Tibial nerve (tissue), 4 donors: ENCODE results near the gene TMEM178B.

ENCODE experiments used
- EP300 ChIP-seq, 2 donors: sonication (generic); formaldehyde crosslinking; IDR thresholded peaks; one replicate each; pipeline ENCODE4 v1.6.1; 2017; ENCODE audit warnings: antibody characterized with exemption in 2 of 2, mild to moderate bottlenecking in 1 of 2
- POLR2A ChIP-seq, 2 donors: fragments of 450-650 bp; IDR thresholded peaks; one replicate each; pipeline ENCODE4 v1.6.1; 2017; ENCODE audit warnings: antibody characterized with exemption in 2 of 2, mild to moderate bottlenecking in 2 of 2, moderate library complexity in 2 of 2
- TF ChIP-seq, protein P1 (sequence below), 5 experiments: fragments of 200-600 bp in 3 of 5; fragments of 450-650 bp in 2 of 5; sonication (generic) in 3 of 5; IDR thresholded peaks; one replicate each; pipeline ENCODE4 v1.5.1; 2016 to 2019; ENCODE audit warnings: antibody characterized with exemption in 5 of 5, mild to moderate bottlenecking in 3 of 5, moderate library complexity in 2 of 5

DNA sequence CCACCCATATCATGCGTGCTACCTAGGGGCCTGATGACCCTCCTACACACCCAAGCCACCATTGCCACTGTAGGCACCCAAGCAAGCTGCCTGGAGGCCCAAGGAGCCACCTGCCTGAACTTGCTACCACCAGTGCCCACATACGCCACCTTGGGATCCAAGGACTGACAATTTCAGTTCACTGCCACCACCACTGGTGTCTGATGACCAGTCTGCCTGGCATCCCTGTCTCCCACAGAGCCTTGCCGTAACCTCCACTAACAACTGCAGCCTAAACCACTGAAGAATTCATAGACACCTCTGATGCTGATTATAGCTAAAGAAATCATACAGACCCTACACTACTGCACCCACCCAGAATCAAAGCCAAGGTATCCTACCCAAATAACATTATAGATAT, 58.8 kb downstream of the TMEM178B start:
- TF ChIP-seq, protein P1, sequence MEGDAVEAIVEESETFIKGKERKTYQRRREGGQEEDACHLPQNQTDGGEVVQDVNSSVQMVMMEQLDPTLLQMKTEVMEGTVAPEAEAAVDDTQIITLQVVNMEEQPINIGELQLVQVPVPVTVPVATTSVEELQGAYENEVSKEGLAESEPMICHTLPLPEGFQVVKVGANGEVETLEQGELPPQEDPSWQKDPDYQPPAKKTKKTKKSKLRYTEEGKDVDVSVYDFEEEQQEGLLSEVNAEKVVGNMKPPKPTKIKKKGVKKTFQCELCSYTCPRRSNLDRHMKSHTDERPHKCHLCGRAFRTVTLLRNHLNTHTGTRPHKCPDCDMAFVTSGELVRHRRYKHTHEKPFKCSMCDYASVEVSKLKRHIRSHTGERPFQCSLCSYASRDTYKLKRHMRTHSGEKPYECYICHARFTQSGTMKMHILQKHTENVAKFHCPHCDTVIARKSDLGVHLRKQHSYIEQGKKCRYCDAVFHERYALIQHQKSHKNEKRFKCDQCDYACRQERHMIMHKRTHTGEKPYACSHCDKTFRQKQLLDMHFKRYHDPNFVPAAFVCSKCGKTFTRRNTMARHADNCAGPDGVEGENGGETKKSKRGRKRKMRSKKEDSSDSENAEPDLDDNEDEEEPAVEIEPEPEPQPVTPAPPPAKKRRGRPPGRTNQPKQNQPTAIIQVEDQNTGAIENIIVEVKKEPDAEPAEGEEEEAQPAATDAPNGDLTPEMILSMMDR (IDR thresholded peaks at IDR 0.05) = no peak
- TF ChIP-seq POLR2A (IDR thresholded peaks at IDR 0.05) = no peak
- TF ChIP-seq EP300 (IDR thresholded peaks at IDR 0.05) = no peak
